Activated naive CD4-positive, alpha-beta T cell treated with Interleukin-2 at 50 U/mL for 16 hours (primary cell): ENCODE measurements around the gene LCMT2.
"Not testable (repeated sequence)": the region's sequence is repeated elsewhere in the genome, so short reads cannot be mapped to it uniquely, and the experiment has no call there.

Source experiments
- DNase-seq: peaks from one replicate; pipeline ENCODE4 v3.0.0-alpha.2; 2020

The LCMT2 gene

DNA sequence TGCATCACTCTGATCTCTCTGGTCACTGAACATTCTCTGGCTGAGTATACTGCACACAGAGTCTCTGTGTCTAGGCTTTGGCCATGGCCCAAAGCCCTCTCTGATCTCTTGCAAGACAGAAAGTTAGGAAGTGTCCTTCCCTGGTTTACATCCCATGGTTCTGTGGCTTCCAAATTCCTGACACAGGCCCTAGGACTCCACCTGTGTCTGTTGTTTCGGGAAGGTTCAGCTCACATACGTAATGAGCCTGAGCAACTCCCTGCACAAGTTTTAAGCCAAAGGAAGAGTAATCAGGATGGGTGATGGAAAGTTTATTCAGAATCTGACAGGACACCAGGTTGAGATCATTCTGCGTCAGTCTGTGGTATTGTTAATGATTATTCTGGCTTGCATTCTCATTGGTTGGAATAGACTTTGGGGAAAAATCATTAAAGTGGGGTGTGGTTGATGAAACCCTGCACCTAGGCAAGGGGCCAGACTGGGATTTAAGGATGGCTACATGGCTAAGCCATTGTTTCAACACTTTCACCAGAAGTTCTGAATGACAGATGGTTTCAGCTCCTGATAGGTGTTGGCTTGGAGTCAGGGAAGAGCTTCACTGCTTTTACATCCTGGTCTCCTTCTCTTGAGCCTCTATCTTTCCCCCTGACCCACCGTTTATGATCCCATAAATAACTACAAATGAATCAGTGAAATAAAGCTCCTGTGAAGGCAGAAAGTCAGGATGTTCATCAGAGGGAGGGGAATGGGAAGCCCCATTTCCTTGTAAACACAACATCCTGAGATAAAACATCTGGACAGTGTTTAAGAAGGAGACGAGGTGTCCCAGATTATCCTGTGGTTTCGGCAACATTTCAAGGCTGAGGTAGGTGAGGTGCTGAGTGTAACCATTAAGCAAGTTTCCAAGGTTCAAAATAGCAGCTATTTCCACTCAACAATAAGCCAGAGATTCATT, 14.1 kb downstream of the LCMT2 start:
- no peak for DNase-seq

DNA sequence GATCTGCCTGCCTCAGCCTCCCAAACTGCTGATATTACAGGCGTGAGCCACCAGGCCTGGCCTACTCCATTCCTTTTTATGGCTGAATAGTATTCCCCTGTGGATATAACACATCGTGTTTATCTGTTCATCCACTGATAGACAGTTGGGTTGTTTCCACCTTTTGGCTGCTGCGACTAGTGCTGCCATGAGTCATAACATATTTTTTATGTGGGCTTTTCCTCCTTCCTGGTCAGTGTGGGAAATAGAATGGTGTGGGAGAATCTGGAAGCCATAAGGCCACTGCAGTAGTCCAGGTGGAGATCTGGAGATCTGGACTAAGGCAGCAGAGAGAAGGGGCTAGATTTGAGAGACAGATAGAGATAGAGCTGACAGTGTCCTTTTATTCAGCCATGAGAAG, 16.2 kb downstream of the LCMT2 start:
- DNase-seq = no peak

DNA sequence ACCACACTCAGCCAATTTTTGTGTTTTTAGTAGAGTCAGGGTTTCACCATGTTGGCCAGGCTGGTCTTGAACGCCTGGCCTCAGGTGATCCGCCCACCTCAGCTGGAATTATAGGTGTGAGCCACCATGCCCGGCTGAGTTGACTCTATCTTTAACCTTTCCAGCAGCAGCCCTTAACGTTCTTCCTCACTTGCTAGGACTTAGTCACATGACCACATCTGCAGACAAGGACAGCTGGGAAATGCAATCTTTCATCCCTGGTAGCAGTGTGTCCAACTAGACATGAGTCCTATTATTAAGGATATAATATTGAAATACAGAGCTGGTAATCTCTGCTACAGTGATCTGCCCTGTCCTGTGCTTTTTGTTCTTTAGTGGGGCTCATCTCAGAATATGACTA, 18.0 kb downstream of the LCMT2 start:
- no peak for DNase-seq

DNA sequence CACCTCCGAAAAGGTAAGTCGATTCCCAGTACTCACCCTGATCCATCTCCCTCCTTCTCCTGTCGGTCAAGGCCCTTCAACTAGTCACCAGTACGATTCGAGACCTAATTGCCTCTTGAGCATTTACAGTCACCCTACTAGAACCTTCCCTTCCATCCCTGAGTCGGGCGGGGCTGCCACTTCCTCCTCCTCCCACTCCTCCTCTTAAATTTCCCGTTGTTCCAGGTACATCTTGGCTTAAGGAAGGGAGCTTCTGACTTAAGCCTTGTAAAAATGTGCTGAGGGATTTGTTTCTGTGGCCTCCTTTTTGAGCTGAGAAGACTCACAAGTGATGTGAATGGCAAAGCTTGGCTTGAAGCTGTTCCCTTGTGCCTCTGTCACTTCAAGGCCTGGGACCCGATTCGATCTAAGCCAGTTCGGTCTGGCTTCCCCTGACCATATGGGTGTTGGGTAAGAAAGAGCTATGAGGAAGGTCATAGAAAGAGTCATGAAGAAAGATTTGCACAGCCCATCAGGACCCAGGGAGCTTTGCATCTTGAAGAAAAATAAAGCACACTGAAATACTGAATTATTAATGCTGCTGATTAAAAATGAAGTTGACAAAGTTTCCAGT, 28.1 kb downstream of the LCMT2 start, which contains the start of gene TGM7:
TGM7 (minus strand) TSS at position 51 of the 613 bp plus-strand sequence.
- DNase-seq = no peak

DNA sequence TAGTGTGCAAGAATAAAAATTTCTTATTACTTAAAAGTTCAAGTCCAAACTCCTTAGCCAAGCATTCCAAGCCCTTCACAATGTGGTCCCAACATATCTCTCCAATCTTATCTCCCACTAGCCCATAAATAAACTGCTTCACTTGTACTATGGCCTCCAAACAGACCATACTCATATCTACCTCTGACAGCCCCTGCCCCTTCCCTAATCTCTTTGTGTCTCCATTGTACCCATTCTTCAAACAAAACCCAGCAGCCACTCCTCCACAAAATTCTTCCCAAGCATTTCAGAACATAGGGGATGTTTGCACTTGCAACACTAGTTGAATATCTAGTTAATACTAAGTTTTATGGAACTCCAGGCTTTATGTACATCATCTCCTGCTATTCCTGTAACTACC, 30.5 kb downstream of the LCMT2 start:
- DNase-seq = no peak

DNA sequence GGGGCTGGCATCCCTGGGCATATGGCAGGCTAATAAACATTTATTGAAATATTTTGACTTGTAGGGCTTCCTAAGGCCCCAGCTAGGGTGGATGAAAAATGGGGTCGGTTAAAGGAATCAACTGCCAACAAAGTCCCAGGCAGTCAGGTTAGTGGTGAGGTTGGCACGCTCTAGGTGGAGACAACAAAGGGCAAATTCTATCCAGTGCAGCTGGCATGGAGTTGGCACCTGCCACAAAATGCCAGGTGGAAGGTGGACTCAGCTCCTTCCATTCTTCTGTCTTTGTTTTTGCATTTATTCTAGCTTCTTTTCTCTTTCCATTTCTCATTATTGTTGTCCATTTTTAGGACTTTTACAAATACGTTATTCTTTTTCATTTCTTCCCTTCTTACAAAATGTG, 31.0 kb downstream of the LCMT2 start:
- no peak for DNase-seq

DNA sequence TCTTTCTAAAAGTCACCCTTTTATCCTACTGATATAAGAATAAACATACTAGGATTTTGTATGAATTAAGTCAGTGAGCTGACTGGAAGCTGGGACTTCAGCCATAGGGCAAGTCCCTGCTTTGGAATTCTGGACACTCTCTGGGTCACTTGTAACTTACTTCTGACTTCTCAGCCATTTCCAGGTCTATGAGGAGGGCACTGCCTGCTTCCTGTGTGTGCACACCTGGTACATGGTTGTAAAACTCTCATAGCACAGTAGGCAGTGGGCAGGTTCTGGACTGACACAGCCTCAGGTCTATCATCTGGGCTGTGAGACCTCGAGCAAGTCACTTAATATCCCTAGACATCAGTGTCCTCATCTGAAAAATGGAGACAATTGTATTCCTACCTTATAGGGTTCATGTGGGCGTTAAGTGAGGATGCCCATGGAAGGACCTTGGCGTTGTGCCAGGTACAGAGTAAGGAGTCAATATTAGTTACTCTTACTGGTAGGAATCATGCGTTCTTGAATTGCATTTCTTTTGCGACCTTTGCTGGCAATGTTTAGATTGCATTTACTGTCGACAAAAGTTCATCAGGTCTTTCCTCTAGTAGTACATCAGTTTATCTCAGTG, 36.2 kb downstream of the LCMT2 start:
- DNase-seq = no peak

DNA sequence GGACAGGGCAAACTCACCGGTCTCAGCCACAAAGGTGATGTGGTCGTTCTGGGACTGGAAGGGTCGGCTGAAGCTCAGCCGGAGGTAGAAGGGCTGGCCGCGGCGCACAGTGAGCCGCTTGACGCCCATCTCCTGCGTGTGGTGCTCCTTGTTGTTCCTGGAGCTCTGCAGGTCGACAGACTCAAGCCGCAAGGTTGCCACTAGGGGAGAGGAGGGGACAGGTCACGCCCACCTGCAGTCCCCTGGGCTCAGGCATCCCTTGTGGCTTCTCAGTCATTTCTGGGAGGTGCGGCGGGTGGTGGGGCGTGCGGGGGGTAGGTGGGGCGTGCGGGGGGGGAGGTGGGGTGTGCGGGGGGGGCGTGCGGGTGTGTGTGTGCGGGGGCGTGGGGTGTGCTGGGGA, 36.9 kb downstream of the LCMT2 start:
- DNase-seq = peak; percentile 14

DNA sequence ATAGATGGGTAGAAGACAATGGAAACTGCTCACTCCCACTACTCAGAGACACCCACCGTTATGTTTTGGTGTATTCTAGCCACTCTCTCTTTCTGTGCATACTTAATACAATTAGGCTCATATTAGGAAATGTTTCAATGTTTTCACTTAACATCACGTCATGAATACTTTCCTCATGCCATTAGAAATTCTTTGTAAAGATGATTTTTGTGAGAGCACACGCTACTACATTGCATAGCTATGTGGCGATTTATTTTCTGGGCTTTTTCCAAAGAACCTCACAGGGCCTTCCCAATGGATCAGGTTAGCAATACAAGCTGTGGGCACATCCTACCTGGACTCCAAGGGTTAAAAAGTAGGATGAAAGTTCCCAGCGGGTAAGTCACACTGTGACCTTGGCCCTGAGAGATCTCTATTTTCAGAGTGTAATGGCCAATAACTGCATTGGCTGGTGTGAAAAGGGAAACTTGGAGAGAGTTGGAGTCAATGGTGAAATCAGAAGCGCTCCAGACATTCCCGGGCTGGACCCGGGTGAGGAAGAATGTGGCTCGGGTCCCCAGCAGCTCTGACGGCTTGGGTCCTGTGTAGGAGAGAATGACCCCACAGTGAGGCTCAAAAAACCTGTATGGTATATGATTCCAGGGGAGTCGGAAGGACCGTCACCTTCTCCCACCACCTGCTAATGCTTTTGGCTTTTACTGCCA, 37.8 kb downstream of the LCMT2 start:
- DNase-seq = no peak

DNA sequence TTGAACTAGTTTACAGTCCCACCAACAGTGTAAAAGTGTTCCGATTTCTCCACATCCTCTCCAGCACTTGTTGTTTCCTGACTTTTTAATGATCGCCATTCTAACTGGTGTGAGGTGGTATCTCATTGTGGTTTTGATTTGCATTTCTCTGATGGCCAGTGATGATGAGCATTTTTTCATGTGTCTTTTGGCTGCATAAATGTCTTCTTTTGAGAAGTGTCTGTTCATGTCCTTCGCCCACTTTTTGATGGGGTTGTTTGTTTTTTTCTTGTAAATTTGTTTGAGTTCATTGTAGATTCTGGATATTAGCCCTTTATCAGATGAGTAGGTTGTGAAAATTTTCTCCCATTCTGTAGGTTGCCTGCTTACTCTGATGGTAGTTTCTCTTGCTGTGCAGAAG, 40.7 kb downstream of the LCMT2 start:
- DNase-seq = not testable (repeated sequence)

DNA sequence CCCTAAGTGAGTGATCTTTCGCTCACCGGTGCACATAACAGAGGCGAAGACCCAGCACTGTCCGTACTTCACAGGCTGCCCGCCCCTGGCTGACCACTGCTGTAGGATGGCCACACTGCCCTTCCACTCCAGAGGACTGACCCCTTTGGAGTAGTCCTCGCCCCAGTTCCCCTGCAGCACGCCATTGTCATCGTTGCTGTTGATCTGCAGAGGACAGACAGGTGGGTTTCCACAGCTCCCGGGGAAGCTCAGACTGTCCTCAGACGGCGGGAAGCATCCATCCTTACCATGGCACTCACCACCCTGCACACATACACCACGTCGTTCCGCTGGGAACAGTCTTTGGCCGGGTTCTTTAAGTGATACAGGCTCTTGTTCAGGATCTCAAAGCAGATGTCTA, 43.1 kb downstream of the LCMT2 start:
- DNase-seq = no peak

DNA sequence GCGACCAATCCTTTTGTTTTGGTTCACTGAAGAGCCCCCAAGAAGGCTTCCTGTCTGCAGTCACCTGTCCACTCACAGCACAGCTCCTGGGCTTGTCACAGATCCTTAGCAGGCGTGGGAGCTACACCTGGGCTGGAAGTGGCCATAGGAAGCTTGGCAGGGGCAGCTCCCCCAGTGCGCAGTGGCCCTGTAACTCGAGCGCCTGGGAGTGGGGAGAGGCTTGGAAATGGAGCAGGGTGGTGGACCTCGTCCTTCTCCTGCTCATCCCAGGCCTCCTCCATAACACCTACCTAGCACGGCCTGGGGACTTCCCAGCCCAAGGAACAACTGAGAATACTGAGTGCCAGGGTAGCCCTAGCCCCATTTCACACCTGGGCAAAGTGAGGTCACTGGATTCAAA, 44.3 kb downstream of the LCMT2 start:
- no peak for DNase-seq

DNA sequence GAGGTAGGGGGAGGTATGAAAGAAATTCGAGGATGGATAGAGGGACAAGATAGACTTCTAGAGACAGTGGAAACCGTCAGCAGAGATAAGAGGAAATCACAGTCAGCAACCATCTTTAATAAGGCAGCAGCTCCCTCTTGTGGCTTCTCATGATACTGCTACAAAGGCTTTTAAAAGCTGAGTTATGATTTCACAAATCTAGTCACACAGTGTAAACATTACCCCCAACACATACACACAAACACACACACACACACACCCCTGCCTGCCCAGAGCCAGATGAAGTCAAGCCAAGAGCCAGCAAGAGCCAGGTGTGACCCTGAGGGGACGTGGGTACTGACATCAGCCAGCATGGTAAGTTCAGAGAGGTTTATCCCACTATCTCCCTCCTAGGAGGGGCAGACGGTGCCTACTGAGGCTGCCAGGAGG, 44.8 kb downstream of the LCMT2 start:
- DNase-seq = peak; percentile 42

DNA sequence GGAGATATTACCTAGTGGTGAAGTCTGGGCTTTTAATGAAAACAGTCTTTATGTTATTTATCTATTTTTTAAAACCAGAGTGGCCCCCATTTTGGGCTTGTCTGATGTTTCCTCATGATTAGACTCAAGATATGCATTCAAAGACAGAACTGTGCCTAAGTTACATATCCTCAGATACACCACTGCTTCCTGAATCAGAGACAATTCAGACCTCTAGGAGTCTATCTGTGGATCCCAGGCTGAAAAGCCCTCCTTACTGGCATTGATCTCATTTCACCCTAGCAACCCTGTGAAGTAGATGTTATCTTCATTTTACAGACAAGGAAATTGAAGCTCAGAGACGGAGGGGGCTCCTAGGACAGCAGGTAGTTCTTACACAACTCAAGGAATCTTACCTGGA, 46.8 kb downstream of the LCMT2 start:
- DNase-seq = no peak

DNA sequence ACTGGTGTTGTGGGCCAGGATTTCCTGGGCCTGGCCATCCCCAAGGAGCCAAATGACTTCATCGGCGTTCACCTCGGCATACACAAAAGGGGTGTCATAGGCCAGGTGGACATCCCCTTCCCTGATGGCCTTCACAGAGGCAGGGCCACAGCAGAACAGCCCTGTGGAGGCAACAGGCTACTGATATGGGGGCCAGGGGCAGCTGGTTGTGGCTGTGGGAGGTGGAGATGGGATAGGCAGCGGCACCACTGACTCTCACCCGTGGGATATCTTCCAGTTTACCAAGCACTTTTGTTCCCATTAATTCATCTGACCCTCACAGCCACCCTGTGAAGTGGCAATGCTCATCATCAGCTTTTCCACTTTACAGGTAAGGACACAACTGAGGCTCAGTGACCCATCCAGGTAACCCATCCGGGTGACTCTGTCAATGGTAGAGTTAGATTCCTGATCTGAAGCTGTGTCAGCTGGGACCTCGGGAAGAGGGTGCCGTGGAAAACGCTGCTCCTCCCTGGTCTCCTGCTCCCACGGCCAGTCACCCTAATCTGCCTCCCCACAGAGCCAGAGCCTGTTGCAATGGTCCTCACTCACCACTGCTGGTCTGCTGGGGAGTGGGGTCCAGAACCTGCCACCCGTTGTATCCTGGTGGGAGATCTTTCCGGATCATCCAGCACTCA, 48.3 kb downstream of the LCMT2 start:
- no peak for DNase-seq

DNA sequence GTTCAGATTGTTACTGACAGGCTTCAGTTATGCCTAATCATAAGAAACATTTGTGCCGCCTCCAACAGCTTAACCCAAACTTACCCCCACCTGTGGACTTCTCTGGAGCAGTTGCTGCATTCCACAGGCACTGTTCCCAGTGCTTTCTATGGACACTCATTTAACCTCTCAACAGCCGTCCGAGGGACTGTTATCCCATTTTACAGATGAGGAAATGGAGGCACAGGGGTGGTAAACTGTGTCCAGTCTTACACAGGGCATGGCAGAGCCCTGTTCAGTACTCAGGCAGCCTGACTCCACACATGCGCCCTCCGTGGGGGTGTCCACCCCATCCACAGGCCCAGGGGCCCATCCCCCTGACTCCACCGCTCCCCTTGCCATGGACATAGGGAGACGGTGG, 49.4 kb downstream of the LCMT2 start:
- no peak for DNase-seq

DNA sequence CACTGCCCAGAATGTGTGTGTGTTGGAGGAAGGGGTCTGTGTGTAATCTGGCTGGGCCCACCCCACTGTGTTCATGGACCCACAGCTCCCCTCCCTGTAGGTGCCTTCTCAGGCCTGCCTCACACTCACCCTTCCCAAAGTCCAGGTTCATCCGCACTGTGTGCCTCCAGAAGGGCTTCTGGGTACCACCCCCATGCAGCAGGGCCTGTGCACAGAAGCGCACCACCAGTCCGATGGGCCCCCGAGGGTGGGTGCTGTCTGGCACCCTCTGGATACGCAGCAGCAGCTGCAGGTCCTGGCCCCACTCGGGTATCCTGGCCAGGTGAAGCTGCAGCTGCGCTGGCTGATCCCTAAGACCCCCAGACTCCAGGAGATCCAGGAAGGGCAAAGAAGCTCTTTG, 50.9 kb downstream of the LCMT2 start:
- DNase-seq = no peak

DNA sequence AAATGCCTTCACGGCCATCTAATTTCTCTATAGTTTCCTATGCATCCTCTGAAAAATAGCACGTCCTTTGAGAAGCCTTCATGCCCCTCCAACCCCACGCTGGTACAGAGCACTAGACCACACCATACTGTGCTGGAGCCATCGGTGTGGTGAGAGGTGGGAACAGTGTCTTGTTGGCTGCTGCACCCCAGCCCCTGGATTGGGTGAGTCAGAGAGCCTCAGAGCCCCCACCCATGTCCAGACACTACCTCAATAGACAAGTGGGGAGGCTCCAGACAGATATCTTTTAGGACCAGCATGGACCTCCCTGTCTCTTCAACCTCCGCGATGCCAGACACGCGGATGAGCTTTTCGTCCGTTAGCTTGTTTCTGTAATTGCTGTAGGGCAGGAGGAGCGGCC, 51.5 kb downstream of the LCMT2 start:
- DNase-seq = no peak

DNA sequence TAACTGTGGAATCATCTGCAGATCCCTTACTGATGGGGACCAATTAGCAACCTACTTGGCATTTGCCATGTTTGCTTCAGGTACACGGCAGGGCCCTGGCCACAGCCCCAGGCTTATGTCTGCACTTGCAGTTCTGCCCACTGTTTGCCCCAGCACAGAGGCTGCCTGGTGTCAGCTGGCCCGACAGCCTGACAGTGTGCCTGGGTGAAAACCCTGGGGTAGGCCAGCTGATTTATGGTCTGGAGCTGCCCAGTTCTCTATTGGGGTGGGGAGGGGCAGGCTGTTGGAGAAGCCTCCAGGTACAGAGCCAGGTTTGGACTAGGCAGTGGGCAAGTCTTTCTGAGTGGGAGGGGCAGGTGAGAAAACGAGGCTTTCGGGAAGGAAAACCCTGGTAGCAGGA, 52.5 kb downstream of the LCMT2 start:
- DNase-seq = no peak

DNA sequence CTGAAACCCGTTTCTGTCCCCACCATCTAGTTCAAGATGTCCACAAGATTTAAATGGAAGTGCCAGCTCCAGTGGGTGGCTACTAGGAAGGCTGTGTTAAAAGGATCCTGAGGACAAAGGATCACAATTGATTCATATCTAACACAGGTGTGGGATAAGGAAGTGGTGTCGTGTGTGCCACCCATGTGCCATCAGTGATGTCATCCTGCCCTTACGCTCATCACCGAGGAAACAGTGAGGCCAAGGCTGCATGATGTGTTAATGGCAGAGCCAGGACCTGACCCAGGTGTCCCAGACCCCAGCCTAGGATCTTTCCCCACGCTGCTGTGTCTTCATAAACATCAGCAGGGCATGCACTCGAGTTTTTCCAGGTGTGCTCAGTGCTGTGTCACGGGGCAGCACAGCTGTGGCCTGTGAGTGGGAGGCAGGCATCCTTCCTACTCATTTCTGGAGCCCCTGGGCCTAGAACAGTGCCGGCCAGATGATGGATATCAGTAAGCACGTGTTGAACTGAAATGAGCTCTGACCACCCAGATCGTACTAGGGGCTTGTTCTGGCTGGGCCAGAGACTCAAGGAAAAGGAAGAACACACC, 53.0 kb downstream of the LCMT2 start:
- DNase-seq = no peak

DNA sequence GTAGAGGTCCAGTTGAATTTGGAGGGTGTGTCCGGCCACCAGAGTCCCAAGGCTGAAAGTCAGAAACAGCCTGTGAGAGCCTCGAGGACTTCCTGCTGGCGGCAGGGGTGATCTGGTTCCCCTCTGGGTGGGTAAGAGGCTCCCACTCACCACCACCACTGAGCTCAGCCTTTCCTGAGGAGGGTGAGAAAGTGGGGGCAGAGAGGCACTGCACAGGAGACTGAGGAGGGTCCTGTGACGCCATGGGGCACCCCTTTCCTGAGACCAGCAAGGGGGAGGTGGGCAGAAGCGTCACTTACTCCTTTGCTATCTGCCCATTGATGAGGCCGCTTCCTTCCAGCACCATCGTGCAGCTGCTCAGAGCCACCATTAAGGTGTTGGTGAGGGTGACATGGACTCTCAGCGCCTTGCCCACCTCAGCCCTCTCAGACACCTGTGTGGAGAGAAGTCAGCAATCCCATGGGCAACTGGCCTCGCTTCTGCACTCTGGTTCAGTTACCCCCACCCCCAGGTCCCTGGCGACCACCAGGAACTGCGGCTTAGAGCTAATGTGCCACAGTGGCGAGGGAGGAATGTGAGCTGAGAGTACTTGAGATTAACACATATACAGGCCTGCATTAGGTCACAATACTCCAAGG, 53.7 kb downstream of the LCMT2 start:
- no peak for DNase-seq
